Glutamatergic neuron (in vitro differentiated cells): Measurements from ENCODE around the gene NOC3L. TPM values are rescaled to one million over a fixed set of nuclear protein-coding genes. Genes with fewer than 3 reads are reported as not detected.
"Not testable (repeated sequence)": the region's sequence is repeated elsewhere in the genome, so short reads cannot be mapped to it uniquely, and the experiment has no call there.

ENCODE experiments used
- DNase-seq: peaks from one replicate; pipeline ENCODE4 v3.0.0; 2022
- H3K27ac Mint-ChIP-seq: one replicate; pipeline ENCODE4 v1.8.0; 2020; ENCODE audit warnings: mild to moderate bottlenecking, mixed read lengths, inconsistent platforms; ENCODE audit not compliant: unreplicated experiment
- H3K27me3 Mint-ChIP-seq: one replicate; pipeline ENCODE4 v1.8.0; 2020; ENCODE audit warnings: mild to moderate bottlenecking, moderate library complexity, mixed read lengths, inconsistent platforms; ENCODE audit not compliant: unreplicated experiment
- H3K36me3 Mint-ChIP-seq: one replicate; pipeline ENCODE4 v1.8.0; 2020; ENCODE audit warnings: mild to moderate bottlenecking, mixed read lengths, inconsistent platforms; ENCODE audit not compliant: unreplicated experiment
- H3K4me1 Mint-ChIP-seq: one replicate; pipeline ENCODE4 v1.8.0; 2020; ENCODE audit warnings: mild to moderate bottlenecking, low read depth, mixed read lengths, inconsistent platforms; ENCODE audit not compliant: unreplicated experiment
- H3K4me3 Mint-ChIP-seq: one replicate; pipeline ENCODE4 v1.8.0; 2020; ENCODE audit warnings: mild to moderate bottlenecking, mixed read lengths, inconsistent platforms; ENCODE audit not compliant: unreplicated experiment
- H3K9me3 Mint-ChIP-seq: one replicate; pipeline ENCODE4 v1.8.0; 2020; ENCODE audit warnings: mild to moderate bottlenecking, moderate library complexity, mixed read lengths, inconsistent platforms; ENCODE audit not compliant: unreplicated experiment
- CTCF ChIP-seq: fragments of 200-600 bp; sonication (generic); IDR thresholded peaks from one replicate; pipeline ENCODE4 v1.5.0; 2021; ENCODE audit not compliant: partially characterized antibody, unreplicated experiment
- total RNA-seq: library from RNA; stranded (reverse); fragmentation: NEBNext Ultra II Directional; extraction: Animal tissue kit (Norgen Biotek cat#: 25700); gene quantifications from one replicate; pipeline ENCODE4 v1.2.1, GENCODE V29; 2021; ENCODE audit not compliant: unreplicated experiment

Gene NOC3L
- total RNA-seq, 1 donor from 2014 or later, result 11.6 TPM

- no peaks in the 10 kb centered on the region for H3K4me1 Mint-ChIP-seq
- H3K27ac Mint-ChIP-seq, result peak within 1 kb of the TSS; percentile 71
- peak within 1 kb of the TSS; percentile 92 for H3K4me3 Mint-ChIP-seq
- peaks cover 5% of the 10 kb centered on the region for H3K27me3 Mint-ChIP-seq
- no peaks in the 10 kb centered on the region for H3K36me3 Mint-ChIP-seq
- TF ChIP-seq CTCF, result no peak
- peak; percentile 97 for DNase-seq
- H3K9me3 Mint-ChIP-seq, result peaks cover 5% of the 10 kb centered on the region
Observed at GRCh38 chr10:94402204-94402842, 39.6 kb upstream of the NOC3L start, which contains the start of gene TBC1D12. Gene TBC1D12, plus strand, starts transcription at chr10:94402541. Its CDS starts 73 bp downstream, at chr10:94402614.

- Mint-ChIP-seq H3K36me3 (no peaks in the 10 kb centered on the region), H3K27me3 (no peaks in the 10 kb centered on the region), H3K27ac (no peak overlapping the region), H3K9me3 (peaks cover 5% of the 10 kb centered on the region), H3K4me1 (no peaks in the 10 kb centered on the region), H3K4me3 (no peak overlapping the region)
- TF ChIP-seq CTCF, result no peak
- DNase-seq, result no peak
Observed at GRCh38 chr10:94398762-94399161, 36.0 kb upstream of the NOC3L start.

GRCh38 chr10:94397549-94398370 lies 35.0 kb upstream of the NOC3L start:
- no peak for TF ChIP-seq CTCF
- Mint-ChIP-seq H3K4me1 (no peaks in the 10 kb centered on the region), H3K9me3 (peaks cover 5% of the 10 kb centered on the region), H3K27ac (no peak overlapping the region), H3K27me3 (no peaks in the 10 kb centered on the region), H3K36me3 (no peaks in the 10 kb centered on the region), H3K4me3 (no peak overlapping the region)
- DNase-seq, result no peak

- not testable (repeated sequence) for H3K4me3 Mint-ChIP-seq, H3K27ac Mint-ChIP-seq, H3K9me3 Mint-ChIP-seq
Observed at GRCh38 chr10:94392117-94392516, 29.4 kb upstream of the NOC3L start.

DNA sequence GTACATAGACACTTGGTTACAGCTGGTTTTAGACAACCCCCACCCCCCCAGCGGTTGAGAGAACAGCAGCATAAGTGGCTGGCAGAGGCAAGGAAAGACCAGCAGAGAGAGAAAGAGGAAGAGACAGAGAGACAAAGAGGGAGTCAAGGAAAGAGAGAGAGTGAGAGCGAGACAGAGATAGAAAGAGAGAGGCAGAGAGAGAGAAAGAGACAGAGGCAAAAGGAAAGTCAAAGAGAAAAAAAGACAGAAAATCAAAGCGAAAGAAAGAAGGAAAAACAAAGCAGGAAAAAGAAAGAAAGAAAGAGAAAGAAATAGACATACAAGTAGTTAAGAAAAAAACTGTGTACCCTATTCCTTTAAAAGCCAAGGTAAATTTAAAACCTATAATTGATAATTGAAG lies 23.0 kb upstream of the NOC3L start:
- not testable (repeated sequence) for H3K27ac Mint-ChIP-seq, H3K27me3 Mint-ChIP-seq, H3K4me3 Mint-ChIP-seq, DNase-seq, H3K36me3 Mint-ChIP-seq, H3K4me1 Mint-ChIP-seq, H3K9me3 Mint-ChIP-seq

More at GRCh38 chr10:94392117-94392516, 29.4 kb upstream of the NOC3L start:
- not testable (repeated sequence) for DNase-seq, H3K4me1 Mint-ChIP-seq, H3K36me3 Mint-ChIP-seq, H3K27me3 Mint-ChIP-seq

DNA sequence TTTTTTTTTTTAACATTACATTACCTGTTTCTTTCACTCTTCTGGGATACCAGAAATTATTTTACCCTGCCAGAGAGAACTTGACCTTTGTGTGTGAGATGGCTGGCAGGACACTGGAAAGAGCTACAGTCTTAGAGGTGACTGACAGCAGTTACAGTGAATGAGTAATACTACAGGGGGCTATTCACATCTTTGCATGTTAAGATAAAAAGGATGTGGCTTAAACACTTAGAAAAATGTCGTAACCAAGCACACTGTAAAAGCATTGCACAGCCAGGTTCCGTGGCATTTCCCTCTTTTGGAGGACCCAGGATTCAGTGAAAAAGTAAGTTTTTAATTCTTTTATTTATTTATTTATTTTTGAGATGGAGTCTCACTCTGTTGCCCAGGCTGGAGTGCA lies 20.8 kb upstream of the NOC3L start:
- H3K36me3 Mint-ChIP-seq, result no peaks in the 10 kb centered on the region

More for the DNA sequence above, 20.8 kb upstream of the NOC3L start:
- Mint-ChIP-seq H3K27ac (no peak overlapping the region), H3K4me1 (no peaks in the 10 kb centered on the region), H3K27me3 (no peaks in the 10 kb centered on the region), H3K4me3 (no peak overlapping the region), H3K9me3 (no peaks in the 10 kb centered on the region)
- no peak for TF ChIP-seq CTCF
- DNase-seq, result no peak
